Astrocyte of the cerebellum (primary cell): ENCODE data around the gene TRIM2.

Experiments
- DNase-seq: peaks from one replicate; pipeline ENCODE4 v3.0.0-alpha.2; 2011; ENCODE audit warnings: low read depth
- H3K4me3 ChIP-seq: 2 replicates; pipeline ENCODE4 v1.5.1; 2011; ENCODE audit warnings: mild to moderate bottlenecking, low read depth, low read length, moderate library complexity
- in situ Hi-C: cut with HindIII; loops from 2 replicates; pipeline ENCODE4 v1.10.0; 2017; ENCODE audit warnings: low sequenced_read_pairs
- TF ChIP-seq, protein P1 (sequence below): IDR thresholded peaks from 2 replicates; pipeline ENCODE4 v1.5.1; 2012; ENCODE audit warnings: low read length, low read depth, moderate library complexity, mild to moderate bottlenecking; ENCODE audit errors: missing control alignments

The TRIM2 gene

DNA sequence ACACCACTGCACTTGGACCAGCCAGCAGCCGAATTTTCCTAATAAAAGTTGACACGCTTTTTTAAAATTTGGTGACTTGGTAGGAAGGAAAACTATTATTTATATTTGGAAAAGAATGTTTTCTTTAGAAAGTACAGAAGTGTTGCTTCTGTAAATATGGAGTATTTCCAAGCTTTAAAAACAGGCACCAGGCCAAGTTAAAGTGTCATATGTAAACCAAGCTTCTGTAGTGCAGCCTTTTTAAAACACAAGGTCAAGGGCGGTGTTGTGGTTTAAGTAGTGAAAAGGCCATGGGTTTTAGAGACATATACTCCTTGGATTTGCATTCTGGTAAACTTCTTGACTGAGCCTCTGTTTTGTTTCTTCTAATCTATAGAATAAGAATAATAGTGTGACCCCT lies 62.7 kb downstream of the TRIM2 start:
- TF ChIP-seq, protein P1, sequence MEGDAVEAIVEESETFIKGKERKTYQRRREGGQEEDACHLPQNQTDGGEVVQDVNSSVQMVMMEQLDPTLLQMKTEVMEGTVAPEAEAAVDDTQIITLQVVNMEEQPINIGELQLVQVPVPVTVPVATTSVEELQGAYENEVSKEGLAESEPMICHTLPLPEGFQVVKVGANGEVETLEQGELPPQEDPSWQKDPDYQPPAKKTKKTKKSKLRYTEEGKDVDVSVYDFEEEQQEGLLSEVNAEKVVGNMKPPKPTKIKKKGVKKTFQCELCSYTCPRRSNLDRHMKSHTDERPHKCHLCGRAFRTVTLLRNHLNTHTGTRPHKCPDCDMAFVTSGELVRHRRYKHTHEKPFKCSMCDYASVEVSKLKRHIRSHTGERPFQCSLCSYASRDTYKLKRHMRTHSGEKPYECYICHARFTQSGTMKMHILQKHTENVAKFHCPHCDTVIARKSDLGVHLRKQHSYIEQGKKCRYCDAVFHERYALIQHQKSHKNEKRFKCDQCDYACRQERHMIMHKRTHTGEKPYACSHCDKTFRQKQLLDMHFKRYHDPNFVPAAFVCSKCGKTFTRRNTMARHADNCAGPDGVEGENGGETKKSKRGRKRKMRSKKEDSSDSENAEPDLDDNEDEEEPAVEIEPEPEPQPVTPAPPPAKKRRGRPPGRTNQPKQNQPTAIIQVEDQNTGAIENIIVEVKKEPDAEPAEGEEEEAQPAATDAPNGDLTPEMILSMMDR: no peak
- DNase-seq: no peak
- in situ Hi-C loops: no loop called here

DNA sequence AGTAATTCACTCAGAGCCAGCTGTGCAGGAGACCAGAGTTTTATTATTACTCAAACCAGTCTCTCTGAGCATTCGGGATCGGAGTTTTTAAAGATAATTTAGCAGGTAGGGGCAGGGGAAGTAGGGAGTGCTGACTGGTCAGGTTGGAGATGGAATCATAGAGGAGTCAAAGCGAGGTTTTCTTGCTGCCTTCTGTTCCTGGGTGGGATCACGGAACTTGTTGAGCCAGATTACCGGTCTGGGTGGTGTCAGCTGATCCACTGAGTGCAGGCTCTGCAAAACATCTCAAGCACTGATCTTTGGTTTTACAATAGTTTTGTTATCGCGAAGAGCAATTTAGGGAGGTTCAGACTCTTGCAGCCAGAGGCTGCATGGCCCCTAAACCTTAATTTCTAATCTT lies 63.6 kb downstream of the TRIM2 start:
- no peak for DNase-seq
- in situ Hi-C loops: no loop called here
- H3K4me3 ChIP-seq: no peak overlapping the region
- TF ChIP-seq, protein P1: no peak

More for the DNA sequence above, 62.7 kb downstream of the TRIM2 start:
- no peak overlapping the region for H3K4me3 ChIP-seq

DNA sequence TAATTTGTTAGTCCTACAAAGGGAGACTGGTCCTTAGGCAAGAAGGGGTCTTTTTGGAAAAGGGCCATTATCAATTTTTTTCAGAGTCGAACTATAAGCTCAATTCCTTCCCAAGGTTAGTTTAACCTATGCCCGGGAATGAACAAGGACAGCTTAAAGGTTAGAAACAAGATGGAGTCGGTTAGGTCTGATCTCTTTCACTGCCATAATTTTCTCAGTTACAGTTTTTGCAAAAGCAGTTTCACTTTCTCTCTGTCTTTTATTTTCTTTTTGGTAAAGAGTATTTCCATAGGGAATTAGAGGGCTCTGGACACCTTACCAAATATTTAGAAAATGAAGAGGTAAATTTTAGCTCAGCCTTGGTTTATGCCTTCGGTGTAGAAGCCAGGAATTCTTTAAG lies 64.1 kb downstream of the TRIM2 start:
- TF ChIP-seq, protein P1: no peak
- no peak for DNase-seq
- no peak overlapping the region for H3K4me3 ChIP-seq
- in situ Hi-C loops: no loop called here

DNA sequence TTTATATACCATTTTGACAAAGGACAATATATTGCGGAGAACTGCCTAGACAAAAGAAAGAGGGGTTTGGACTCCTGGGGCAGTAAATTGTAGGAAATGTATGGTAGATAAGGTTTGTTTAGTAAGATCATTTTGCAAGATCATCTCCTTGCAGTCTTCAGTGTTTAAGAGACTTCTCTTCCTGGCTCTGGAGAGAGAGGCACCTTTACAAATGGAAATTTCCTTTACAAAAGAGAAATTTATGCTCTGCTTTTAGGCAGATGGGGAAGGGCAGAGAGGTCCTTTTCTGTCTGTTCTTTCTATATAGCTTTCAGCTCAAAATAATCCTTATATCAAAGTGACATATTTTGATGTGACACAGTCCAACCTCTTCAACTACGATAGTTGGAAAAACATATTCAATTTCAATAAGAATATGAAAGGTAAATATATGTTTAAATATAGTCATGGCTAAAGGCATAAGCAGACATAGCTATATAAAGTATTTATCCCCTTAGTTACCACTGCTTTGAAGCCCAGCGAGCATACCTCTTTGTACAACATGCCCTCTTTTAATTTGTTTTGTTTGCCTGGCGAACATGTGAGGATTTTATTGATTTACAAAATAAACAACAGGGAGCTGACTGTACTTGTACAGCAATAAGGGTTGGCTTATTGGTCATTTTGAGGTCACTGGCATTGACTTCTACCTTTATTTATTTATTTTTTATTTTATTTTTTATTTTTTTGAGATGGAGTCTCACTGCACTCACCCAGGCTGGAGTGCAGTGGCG lies 65.2 kb downstream of the TRIM2 start:
- in situ Hi-C loops: no loop called here
- TF ChIP-seq, protein P1: no peak

DNA sequence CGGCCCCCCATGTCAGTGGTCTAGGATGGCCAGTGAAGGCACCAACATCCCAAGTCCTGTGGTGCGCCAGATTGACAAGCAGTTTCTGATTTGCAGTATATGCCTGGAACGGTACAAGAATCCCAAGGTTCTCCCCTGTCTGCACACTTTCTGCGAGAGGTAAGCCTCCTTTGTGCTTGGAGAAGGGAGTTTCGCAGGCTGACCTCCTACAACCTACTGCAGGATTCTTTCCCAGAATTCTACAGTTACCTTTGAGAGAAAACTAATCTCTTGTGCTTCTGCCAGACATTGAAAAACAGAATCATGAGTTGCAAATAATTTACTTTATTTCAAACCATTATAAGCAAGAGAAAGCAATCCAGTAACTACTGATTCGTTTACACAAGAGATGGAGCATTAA lies 66.1 kb downstream of the TRIM2 start:
- in situ Hi-C loops: no loop called here
- DNase-seq: no peak

More for the DNA sequence above, 65.2 kb downstream of the TRIM2 start:
- no peak for DNase-seq
- no peak overlapping the region for H3K4me3 ChIP-seq

DNA sequence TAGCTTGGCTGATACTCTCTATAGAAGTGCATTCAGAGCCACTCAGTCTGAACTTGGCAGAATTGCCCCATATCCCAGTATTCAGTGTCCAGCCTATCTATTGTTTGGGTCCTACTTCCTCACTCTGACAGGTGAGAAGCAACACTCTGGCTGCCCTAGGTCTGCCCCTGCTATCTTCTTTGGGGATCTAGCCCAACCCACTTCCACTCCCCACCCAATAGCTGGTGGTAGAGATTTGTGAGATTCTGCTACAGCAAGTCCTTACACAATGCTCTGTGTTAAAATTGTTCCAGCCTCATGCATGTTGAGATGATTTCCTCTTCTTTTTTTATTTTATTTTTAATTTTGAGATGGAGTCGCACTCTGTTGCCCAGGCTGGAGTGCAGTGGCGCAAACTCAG lies 67.6 kb downstream of the TRIM2 start:
- in situ Hi-C loops: no loop called here
- no peak for DNase-seq
- H3K4me3 ChIP-seq: no peak overlapping the region
- TF ChIP-seq, protein P1: no peak

More for the DNA sequence above, 66.1 kb downstream of the TRIM2 start:
- TF ChIP-seq, protein P1: no peak
- H3K4me3 ChIP-seq: no peak overlapping the region

DNA sequence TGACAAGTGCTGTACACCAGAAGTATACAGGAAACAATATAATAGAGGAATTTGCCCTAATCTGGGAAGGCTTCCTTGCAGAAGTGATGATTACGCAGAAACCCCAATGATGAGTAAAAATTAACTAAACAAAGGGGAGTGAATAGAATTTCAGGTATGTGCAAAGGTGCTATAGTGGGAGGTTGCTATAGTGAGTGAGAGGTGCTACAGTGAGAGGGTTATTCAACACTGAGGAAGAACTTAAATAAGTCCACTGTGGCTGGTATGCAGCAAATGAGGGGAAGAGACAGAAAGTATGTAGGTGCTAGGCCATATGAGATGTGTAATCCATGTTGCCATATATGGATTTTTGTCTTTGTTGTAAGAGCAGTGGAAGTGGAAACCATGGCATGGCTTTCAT lies 69.5 kb downstream of the TRIM2 start:
- no peak overlapping the region for H3K4me3 ChIP-seq
- DNase-seq: no peak
- TF ChIP-seq, protein P1: no peak
- in situ Hi-C loops: no loop called here
